ENCODE results near the gene ARHGEF7. TPM values are rescaled to one million over a fixed set of nuclear protein-coding genes. Genes with fewer than 3 reads are reported as not detected.

The ARHGEF7 gene
- total and polyA plus RNA-seq, 4 donors, result 16.2 to 132 (median 100) TPM

GRCh38 chr13:111201304-111201940 is 86.3 kb downstream of the ARHGEF7 start:
- DNase-seq (no peak), ATAC-seq (ENCODE audit: low FRiP score) (no peak)
- peaks cover 0 to 2% of the 10 kb centered on the region in 2 donors for H3K4me1 ChIP-seq (ENCODE audit: control insufficient read depth in 1 of 2, insufficient read depth in 2 of 2, low read length in 2 of 2)
- WGBS, 2 donors, result 59 to 65% methylated on average over 8 of the region's 8 CpGs
- H3K27ac ChIP-seq (ENCODE audit: low read depth in 1 of 2, low read length in 2 of 2), result no peak overlapping the region
- no peaks in the 10 kb centered on the region for H3K27me3 ChIP-seq (ENCODE audit: control insufficient read depth in 1 of 2, insufficient read depth in 2 of 2, low read length in 1 of 2)
- no peak overlapping the region for H3K4me3 ChIP-seq (ENCODE audit: low read length in 2 of 2)
- intact Hi-C loops (cut with DNase I), result no loop called here
- no peaks in the 10 kb centered on the region for H3K36me3 ChIP-seq (ENCODE audit: control insufficient read depth in 1 of 2, insufficient read depth in 2 of 2, low read length in 1 of 2)
- H3K9me3 ChIP-seq (ENCODE audit: control insufficient read depth, low read length), result no peaks in the 10 kb centered on the region

- 38 to 51% methylated on average over 4 of the region's 4 CpGs for WGBS, 2 donors
- Histone ChIP-seq H3K9me3 (ENCODE audit: control insufficient read depth, low read length) (no peaks in the 10 kb centered on the region), H3K27ac (ENCODE audit: low read depth in 1 of 2, low read length in 2 of 2) (no peak overlapping the region), H3K27me3 (ENCODE audit: control insufficient read depth in 1 of 2, insufficient read depth in 2 of 2, low read length in 1 of 2) (no peaks in the 10 kb centered on the region), H3K36me3 (ENCODE audit: control insufficient read depth in 1 of 2, insufficient read depth in 2 of 2, low read length in 1 of 2) (no peaks in the 10 kb centered on the region), H3K4me3 (ENCODE audit: low read length in 2 of 2) (no peak overlapping the region), H3K4me1 (ENCODE audit: control insufficient read depth in 1 of 2, insufficient read depth in 2 of 2, low read length in 2 of 2) (peaks cover 0 to 2% of the 10 kb centered on the region in 2 donors)
- DNase-seq (no peak), ATAC-seq (ENCODE audit: low FRiP score) (no peak)
- intact Hi-C loops (cut with DNase I), result no loop called here
Observed at GRCh38 chr13:111202156-111202621, 87.1 kb downstream of the ARHGEF7 start.

GRCh38 chr13:111202745-111203144 is 87.6 kb downstream of the ARHGEF7 start:
- ATAC-seq (ENCODE audit: low FRiP score), result no peak
- intact Hi-C loops (cut with DNase I), result no loop called here
- WGBS, 2 donors, result 0 to 2% methylated on average over 1 of the region's 1 CpG
- Histone ChIP-seq H3K9me3 (ENCODE audit: control insufficient read depth, low read length) (no peaks in the 10 kb centered on the region), H3K27me3 (ENCODE audit: control insufficient read depth in 1 of 2, insufficient read depth in 2 of 2, low read length in 1 of 2) (no peaks in the 10 kb centered on the region), H3K36me3 (ENCODE audit: control insufficient read depth in 1 of 2, insufficient read depth in 2 of 2, low read length in 1 of 2) (no peaks in the 10 kb centered on the region), H3K4me1 (ENCODE audit: control insufficient read depth in 1 of 2, insufficient read depth in 2 of 2, low read length in 2 of 2) (peaks cover 0 to 2% of the 10 kb centered on the region in 2 donors), H3K4me3 (ENCODE audit: low read length in 2 of 2) (no peak overlapping the region), H3K27ac (ENCODE audit: low read depth in 1 of 2, low read length in 2 of 2) (no peak overlapping the region)
- DNase-seq, result no peak

GRCh38 chr13:111203736-111204389 is 88.8 kb downstream of the ARHGEF7 start:
- WGBS, 2 donors, result 9 to 11% methylated on average over 11 of the region's 11 CpGs
- Histone ChIP-seq H3K4me3 (ENCODE audit: low read length in 2 of 2) (no peak overlapping the region), H3K27me3 (ENCODE audit: control insufficient read depth in 1 of 2, insufficient read depth in 2 of 2, low read length in 1 of 2) (no peaks in the 10 kb centered on the region), H3K9me3 (ENCODE audit: control insufficient read depth, low read length) (no peaks in the 10 kb centered on the region), H3K36me3 (ENCODE audit: control insufficient read depth in 1 of 2, insufficient read depth in 2 of 2, low read length in 1 of 2) (no peaks in the 10 kb centered on the region), H3K4me1 (ENCODE audit: control insufficient read depth in 1 of 2, insufficient read depth in 2 of 2, low read length in 2 of 2) (peaks cover 2 to 6% of the 10 kb centered on the region in 2 donors), H3K27ac (ENCODE audit: low read depth in 1 of 2, low read length in 2 of 2) (peak overlapping the region in 1 of 2 donors; percentile 42)
- intact Hi-C loops (cut with DNase I), result no loop called here
- ATAC-seq (ENCODE audit: low FRiP score) (peak; percentile 19), DNase-seq (no peak)

- Histone ChIP-seq H3K4me3 (ENCODE audit: low read length in 2 of 2) (no peak overlapping the region), H3K36me3 (ENCODE audit: control insufficient read depth in 1 of 2, insufficient read depth in 2 of 2, low read length in 1 of 2) (no peaks in the 10 kb centered on the region), H3K27me3 (ENCODE audit: control insufficient read depth in 1 of 2, insufficient read depth in 2 of 2, low read length in 1 of 2) (no peaks in the 10 kb centered on the region), H3K9me3 (ENCODE audit: control insufficient read depth, low read length) (no peaks in the 10 kb centered on the region), H3K27ac (ENCODE audit: low read depth in 1 of 2, low read length in 2 of 2) (peak overlapping the region in 1 of 2 donors; percentile 34), H3K4me1 (ENCODE audit: control insufficient read depth in 1 of 2, insufficient read depth in 2 of 2, low read length in 2 of 2) (peaks cover 2 to 6% of the 10 kb centered on the region in 2 donors)
- DNase-seq (peak; percentile 77 to 82), ATAC-seq (ENCODE audit: low FRiP score) (peak; percentile 79)
- WGBS, 2 donors, result 5 to 10% methylated on average over 16 of the region's 16 CpGs
- intact Hi-C loops (cut with DNase I), result no loop called here
Observed at GRCh38 chr13:111204438-111205177, 89.5 kb downstream of the ARHGEF7 start.

- DNase-seq, result no peak
- Histone ChIP-seq H3K4me1 (ENCODE audit: control insufficient read depth in 1 of 2, insufficient read depth in 2 of 2, low read length in 2 of 2) (peaks cover 2 to 4% of the 10 kb centered on the region in 2 donors), H3K27ac (ENCODE audit: low read depth in 1 of 2, low read length in 2 of 2) (no peak overlapping the region), H3K27me3 (ENCODE audit: control insufficient read depth in 1 of 2, insufficient read depth in 2 of 2, low read length in 1 of 2) (no peaks in the 10 kb centered on the region), H3K4me3 (ENCODE audit: low read length in 2 of 2) (no peak overlapping the region), H3K36me3 (ENCODE audit: control insufficient read depth in 1 of 2, insufficient read depth in 2 of 2, low read length in 1 of 2) (no peaks in the 10 kb centered on the region), H3K9me3 (ENCODE audit: control insufficient read depth, low read length) (no peaks in the 10 kb centered on the region)
- no peak for ATAC-seq (ENCODE audit: low FRiP score)
- WGBS, 2 donors, result 29 to 35% methylated on average over 12 of the region's 12 CpGs
- intact Hi-C loops (cut with DNase I), result no loop called here
Observed at GRCh38 chr13:111206148-111206547, 91.0 kb downstream of the ARHGEF7 start.

GRCh38 chr13:111209613-111210012 is 94.5 kb downstream of the ARHGEF7 start:
- WGBS, 2 donors, result 18 to 29% methylated on average over 9 of the region's 9 CpGs
- peaks cover 2 to 4% of the 10 kb centered on the region in 2 donors for H3K4me1 ChIP-seq (ENCODE audit: control insufficient read depth in 1 of 2, insufficient read depth in 2 of 2, low read length in 2 of 2)
- intact Hi-C loops (cut with DNase I), result loop anchor here (2.0 to 10.0 kb wide), 3 partner anchors 25 to 295 kb away; partner anchors contain the start of gene ANKRD10 (in 2 of the 2)
- H3K9me3 ChIP-seq (ENCODE audit: control insufficient read depth, low read length), result no peaks in the 10 kb centered on the region
- ATAC-seq (ENCODE audit: low FRiP score) (no peak), DNase-seq (no peak)
- H3K27me3 ChIP-seq (ENCODE audit: control insufficient read depth in 1 of 2, insufficient read depth in 2 of 2, low read length in 1 of 2), result no peaks in the 10 kb centered on the region
- no peak overlapping the region for H3K27ac ChIP-seq (ENCODE audit: low read depth in 1 of 2, low read length in 2 of 2)
- H3K36me3 ChIP-seq (ENCODE audit: control insufficient read depth in 1 of 2, insufficient read depth in 2 of 2, low read length in 1 of 2), result no peaks in the 10 kb centered on the region
- H3K4me3 ChIP-seq (ENCODE audit: low read length in 2 of 2), result no peak overlapping the region

- Histone ChIP-seq H3K4me1 (ENCODE audit: control insufficient read depth in 1 of 2, insufficient read depth in 2 of 2, low read length in 2 of 2) (peaks cover 2 to 4% of the 10 kb centered on the region in 2 donors), H3K36me3 (ENCODE audit: control insufficient read depth in 1 of 2, insufficient read depth in 2 of 2, low read length in 1 of 2) (no peaks in the 10 kb centered on the region), H3K9me3 (ENCODE audit: control insufficient read depth, low read length) (no peaks in the 10 kb centered on the region), H3K27me3 (ENCODE audit: control insufficient read depth in 1 of 2, insufficient read depth in 2 of 2, low read length in 1 of 2) (no peaks in the 10 kb centered on the region), H3K4me3 (ENCODE audit: low read length in 2 of 2) (peak overlapping the region in 1 of 2 donors; percentile 20), H3K27ac (ENCODE audit: low read depth in 1 of 2, low read length in 2 of 2) (peak overlapping the region in 1 of 2 donors; percentile 9)
- intact Hi-C loops (cut with DNase I), result loop anchor here (2.0 to 10.0 kb wide), 3 partner anchors 25 to 295 kb away; partner anchors contain the start of gene ANKRD10 (in 2 of the 2)
- 24 to 27% methylated on average over 4 of the region's 4 CpGs for WGBS, 2 donors
- DNase-seq (no peak), ATAC-seq (ENCODE audit: low FRiP score) (no peak)
Observed at GRCh38 chr13:111210091-111210490, 95.0 kb downstream of the ARHGEF7 start.
